ENCODE measurements around the gene PTPRD.

GRCh38 chr9:10661994-10662393 lies 49.2 kb upstream of the PTPRD start:
- TF ChIP-seq EZH2 (IDR thresholded peaks at IDR 0.05): no peak
- no peak for TF ChIP-seq POLR2AphosphoS5 (IDR thresholded peaks at IDR 0.05; ENCODE audit: borderline replicate concordance, low read depth, low read length)
- TF ChIP-seq FOXP2 (optimal IDR thresholded peaks at IDR 0.05; ENCODE audit: control extremely low read depth, extremely low read length, insufficient read depth): no peak
